Activated B cell treated with CpG ODN at 0.5 μM for 24 hours (primary cell): ENCODE data around the gene RPN2. TPM values are rescaled to one million over a fixed set of nuclear protein-coding genes. Genes with fewer than 3 reads are reported as not detected.

Experiments used
- ATAC-seq: fragments of 200-7000 bp; cut with Tn5 transposase; one replicate; pipeline ENCODE4 v1.10.0; 2021; ENCODE audit warnings: low read depth, mild to moderate bottlenecking, moderate library complexity
- CTCF ChIA-PET: fragments of 350-600 bp; sonication (Branson Sonifier 250); formaldehyde crosslinking; loops from one replicate; lab custom pipeline; 2021; ENCODE audit warnings: antibody characterized with exemption; lab: Charles Lee
- POLR2A ChIA-PET: fragments of 350-600 bp; sonication (Branson Sonifier 250); formaldehyde crosslinking; loops from one replicate; lab custom pipeline; 2021; ENCODE audit warnings: antibody characterized with exemption; lab: Charles Lee
- DNase-seq: peaks from one replicate; pipeline ENCODE4 v3.0.0; 2022
- H3K27ac Mint-ChIP-seq: one replicate; pipeline ENCODE4 v1.8.0; 2020; ENCODE audit warnings: mixed read lengths
- H3K27me3 Mint-ChIP-seq: one replicate; pipeline ENCODE4 v1.8.0; 2021; ENCODE audit warnings: mixed read lengths
- H3K36me3 Mint-ChIP-seq: one replicate; pipeline ENCODE4 v1.8.0; 2021; ENCODE audit warnings: low read depth, mixed read lengths
- H3K4me1 Mint-ChIP-seq: one replicate; pipeline ENCODE4 v1.8.0; 2021; ENCODE audit warnings: mixed read lengths
- H3K4me3 Mint-ChIP-seq: one replicate; pipeline ENCODE4 v1.8.0; 2020; ENCODE audit warnings: mild to moderate bottlenecking, mixed read lengths
- H3K9me3 Mint-ChIP-seq: one replicate; pipeline ENCODE4 v1.8.0; 2020; ENCODE audit warnings: mixed read lengths
- intact Hi-C: fragments of 100-400 bp; cut with micrococcal nuclease; formaldehyde crosslinking; loops from one replicate; pipeline ENCODE4 v1.15.1; 2024
- total RNA-seq: library from RNA; stranded (reverse); gene quantifications from 2 replicates; pipeline ENCODE4 v1.2.3, GENCODE V29; 2022
- TF ChIP-seq, protein P1 (sequence below): fragments of 200-600 bp; IDR thresholded peaks from one replicate; pipeline ENCODE4 v1.8.0; 2022; ENCODE audit warnings: antibody characterized with exemption, mild to moderate bottlenecking

The RPN2 gene
- total RNA-seq, 1 donor from 2014 or later, result 106 TPM

DNA sequence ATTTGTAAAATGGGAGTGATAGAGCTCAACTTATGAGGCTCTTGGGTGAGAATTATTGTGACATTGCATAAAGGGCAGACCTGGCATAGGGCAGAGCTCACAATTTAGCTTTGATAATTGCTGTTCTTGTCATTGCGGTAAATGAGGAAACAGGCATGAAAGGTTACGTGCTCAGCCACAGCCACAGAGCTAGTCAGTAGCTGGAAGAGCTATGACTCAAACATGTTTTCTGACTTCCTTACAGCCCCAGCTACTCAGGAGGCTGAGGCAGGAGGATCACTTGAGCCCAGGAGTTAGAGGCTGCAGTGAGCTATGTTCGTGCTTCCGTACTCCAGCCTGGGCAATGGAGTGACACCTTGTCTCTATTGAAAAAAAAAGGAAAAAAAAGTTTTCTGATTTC is 86.0 kb downstream of the RPN2 start:
- Mint-ChIP-seq H3K36me3 (no peaks in the 10 kb centered on the region), H3K4me1 (peaks cover 13% of the 10 kb centered on the region), H3K4me3 (no peak overlapping the region), H3K27me3 (peaks cover 5% of the 10 kb centered on the region), H3K9me3 (no peaks in the 10 kb centered on the region), H3K27ac (no peak overlapping the region)
- ATAC-seq (peak; percentile 89), DNase-seq (no peak)
- intact Hi-C loops, result loop anchor here (1.0 to 5.0 kb wide), 2 partner anchors 64 to 727 kb away; no protein-coding TSS in a partner anchor
- POLR2A ChIA-PET, result interaction anchor here (0.5 to 2.8 kb wide), 8 partner anchors 12 to 268 kb away, joined by 3 to 18 read pairs (median 4); partner anchors contain the start of gene MANBAL
- CTCF ChIA-PET, result interaction anchor here (0.6 to 1.3 kb wide), 3 partner anchors 70 to 269 kb away, joined by 4 to 9 read pairs (median 6); no protein-coding TSS in a partner anchor
- TF ChIP-seq, protein P1, sequence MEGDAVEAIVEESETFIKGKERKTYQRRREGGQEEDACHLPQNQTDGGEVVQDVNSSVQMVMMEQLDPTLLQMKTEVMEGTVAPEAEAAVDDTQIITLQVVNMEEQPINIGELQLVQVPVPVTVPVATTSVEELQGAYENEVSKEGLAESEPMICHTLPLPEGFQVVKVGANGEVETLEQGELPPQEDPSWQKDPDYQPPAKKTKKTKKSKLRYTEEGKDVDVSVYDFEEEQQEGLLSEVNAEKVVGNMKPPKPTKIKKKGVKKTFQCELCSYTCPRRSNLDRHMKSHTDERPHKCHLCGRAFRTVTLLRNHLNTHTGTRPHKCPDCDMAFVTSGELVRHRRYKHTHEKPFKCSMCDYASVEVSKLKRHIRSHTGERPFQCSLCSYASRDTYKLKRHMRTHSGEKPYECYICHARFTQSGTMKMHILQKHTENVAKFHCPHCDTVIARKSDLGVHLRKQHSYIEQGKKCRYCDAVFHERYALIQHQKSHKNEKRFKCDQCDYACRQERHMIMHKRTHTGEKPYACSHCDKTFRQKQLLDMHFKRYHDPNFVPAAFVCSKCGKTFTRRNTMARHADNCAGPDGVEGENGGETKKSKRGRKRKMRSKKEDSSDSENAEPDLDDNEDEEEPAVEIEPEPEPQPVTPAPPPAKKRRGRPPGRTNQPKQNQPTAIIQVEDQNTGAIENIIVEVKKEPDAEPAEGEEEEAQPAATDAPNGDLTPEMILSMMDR, result no peak

DNA sequence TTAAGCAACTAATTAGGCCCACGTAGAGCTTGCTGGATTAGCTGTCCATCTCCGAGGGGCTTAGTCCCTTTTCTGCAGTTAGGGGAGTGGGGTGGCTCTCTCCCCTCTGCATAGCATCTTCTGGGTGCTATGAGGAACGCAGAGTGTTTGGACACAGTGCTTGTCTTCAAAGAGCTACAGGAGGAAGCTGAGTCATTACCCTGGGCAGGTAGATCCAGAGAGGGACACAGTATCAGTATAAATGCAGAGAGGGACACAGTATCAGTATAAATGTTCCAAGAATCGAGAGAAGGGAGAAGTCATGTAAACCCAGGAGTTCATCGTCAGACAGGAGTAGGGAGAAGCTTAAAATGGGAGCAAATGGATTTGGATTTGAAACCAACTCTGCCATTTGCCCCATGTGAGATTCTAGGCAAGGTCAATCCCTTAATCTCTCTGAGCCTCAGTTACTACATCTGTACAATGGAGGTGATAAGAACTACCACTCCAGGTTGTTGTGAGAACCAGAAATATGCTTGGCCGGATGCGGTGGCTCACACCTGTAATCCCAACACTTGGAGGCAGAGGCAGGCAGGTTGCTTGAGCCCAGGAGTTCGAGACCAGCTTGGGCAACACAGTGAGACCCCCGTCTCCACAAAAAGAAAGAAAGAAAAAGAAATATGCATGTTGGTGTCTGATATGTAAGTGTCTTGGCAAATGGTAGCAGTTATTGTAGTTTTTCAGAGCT is 88.0 kb downstream of the RPN2 start:
- H3K4me1 Mint-ChIP-seq, result peaks cover 27% of the 10 kb centered on the region
- POLR2A ChIA-PET, result interaction anchor here (0.5 to 1.0 kb wide), 3 partner anchors 32 to 117 kb away, joined by 3 to 6 read pairs (median 3); no protein-coding TSS in a partner anchor
- H3K27me3 Mint-ChIP-seq, result no peaks in the 10 kb centered on the region
- TF ChIP-seq, protein P1, result no peak
- ATAC-seq (no peak), DNase-seq (no peak)
- H3K36me3 Mint-ChIP-seq, result no peaks in the 10 kb centered on the region
- H3K9me3 Mint-ChIP-seq, result no peaks in the 10 kb centered on the region
- no peak overlapping the region for H3K4me3 Mint-ChIP-seq
- CTCF ChIA-PET, result interaction anchor here (1.4 to 7.9 kb wide), 3 partner anchors 72 to 267 kb away, joined by 5 to 59 read pairs (median 42); no protein-coding TSS in a partner anchor
- no peak overlapping the region for H3K27ac Mint-ChIP-seq
- intact Hi-C loops, result loop anchor here (5.0 kb wide), 1 partner anchor 725 kb away; no protein-coding TSS in a partner anchor

DNA sequence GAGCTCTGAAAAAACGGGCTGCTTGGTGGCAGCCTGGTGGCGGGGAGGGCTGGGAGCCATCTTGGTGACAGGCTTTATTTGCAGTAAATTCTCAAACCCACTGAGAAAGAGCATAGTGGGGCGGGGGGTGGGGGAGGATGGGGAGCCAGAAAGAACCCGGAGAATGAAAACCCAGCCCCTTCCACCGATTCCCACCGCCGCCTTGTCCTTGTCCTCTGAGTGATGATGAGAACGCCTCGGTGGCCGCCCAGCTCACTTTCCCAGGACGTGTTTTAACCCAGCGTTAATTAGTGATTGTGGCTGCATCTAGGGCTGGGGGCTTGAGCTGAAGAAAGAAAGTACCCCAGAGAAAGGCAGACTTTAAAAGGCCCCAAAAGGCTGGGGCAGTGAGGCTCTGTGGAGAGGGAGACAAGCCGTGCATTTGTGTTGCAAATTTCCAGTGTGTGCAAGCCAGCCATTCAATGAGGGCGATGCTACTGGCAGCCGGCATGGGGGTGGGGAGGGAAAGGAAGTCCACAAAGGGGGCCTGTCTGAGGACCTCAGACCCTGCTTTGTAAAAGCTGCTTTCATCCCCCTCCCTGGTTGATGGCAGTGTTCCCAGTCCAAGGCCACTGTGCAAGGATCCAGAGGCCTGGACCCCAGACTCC is 88.7 kb downstream of the RPN2 start:
- DNase-seq (no peak), ATAC-seq (no peak)
- POLR2A ChIA-PET, result interaction anchor here (0.5 to 1.0 kb wide), 3 partner anchors 31 to 117 kb away, joined by 3 to 6 read pairs (median 3); no protein-coding TSS in a partner anchor
- Mint-ChIP-seq H3K36me3 (no peaks in the 10 kb centered on the region), H3K9me3 (no peaks in the 10 kb centered on the region), H3K4me1 (peaks cover 29% of the 10 kb centered on the region), H3K4me3 (no peak overlapping the region), H3K27ac (no peak overlapping the region), H3K27me3 (no peaks in the 10 kb centered on the region)
- intact Hi-C loops, result loop anchor here (5.0 kb wide), 1 partner anchor 725 kb away; no protein-coding TSS in a partner anchor
- CTCF ChIA-PET, result interaction anchor here (1.3 to 7.9 kb wide), 5 partner anchors 72 to 266 kb away, joined by 3 to 59 read pairs (median 5); no protein-coding TSS in a partner anchor
- TF ChIP-seq, protein P1, result no peak

DNA sequence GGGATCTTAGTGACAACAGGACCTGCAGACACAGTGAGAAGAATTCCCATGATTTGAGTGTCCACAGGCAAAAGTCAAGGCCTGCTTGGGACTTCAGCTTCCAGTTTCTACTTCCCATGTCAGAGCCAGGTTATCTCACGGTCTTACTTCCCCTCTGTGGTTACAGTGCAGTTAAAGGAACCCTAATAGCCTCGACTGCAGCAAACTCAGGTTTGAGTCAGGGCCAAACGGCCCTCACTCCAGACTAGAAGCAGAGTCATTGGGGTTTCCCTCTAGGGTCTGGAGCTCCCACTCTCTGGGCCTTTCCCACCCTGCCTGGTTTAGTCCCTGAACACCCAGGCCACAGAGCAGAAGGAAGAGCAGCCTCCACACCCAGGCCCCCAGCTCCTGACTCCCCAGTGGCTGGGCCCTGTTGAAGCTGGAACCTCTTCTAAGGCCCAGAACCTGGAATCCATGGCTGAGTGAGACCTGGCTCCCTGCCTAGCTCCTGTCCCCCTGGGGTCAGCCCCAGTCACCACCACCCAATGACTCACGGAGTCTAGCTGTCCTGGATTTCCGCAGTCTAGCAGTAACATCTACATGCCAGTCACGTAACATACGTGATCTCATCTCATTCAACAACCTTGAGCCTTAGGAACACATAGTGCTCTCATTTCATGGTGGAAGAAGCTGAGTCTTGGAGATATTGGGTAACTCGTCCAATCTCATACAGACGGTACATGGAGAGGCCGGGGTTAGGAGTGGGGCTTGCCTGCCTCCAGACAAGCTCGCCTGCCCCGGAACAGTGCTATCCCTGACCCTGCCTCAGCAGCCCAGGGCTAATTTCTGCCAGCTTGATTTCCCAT is 91.7 kb downstream of the RPN2 start:
- intact Hi-C loops, result loop anchor here (1.0 to 10.0 kb wide), 5 partner anchors 46 to 426 kb away; no protein-coding TSS in a partner anchor
- Mint-ChIP-seq H3K9me3 (no peaks in the 10 kb centered on the region), H3K27ac (peak overlapping the region; percentile 72), H3K27me3 (no peaks in the 10 kb centered on the region), H3K4me1 (peaks cover 52% of the 10 kb centered on the region), H3K36me3 (no peaks in the 10 kb centered on the region), H3K4me3 (peak overlapping the region; percentile 11)
- peak; percentile 74 for ATAC-seq
- DNase-seq, result peak; percentile 20
- TF ChIP-seq, protein P1, result no peak
- POLR2A ChIA-PET, result interaction anchor here (0.6 to 3.0 kb wide), 15 partner anchors 9 to 1528 kb away, joined by 3 to 20 read pairs (median 9); partner anchors contain the start of genes MANBAL, MROH8, RPN2 and SRC
- CTCF ChIA-PET, result interaction anchor here (0.7 to 7.9 kb wide), 10 partner anchors 10 to 265 kb away, joined by 3 to 59 read pairs (median 8); partner anchors contain the start of gene MANBAL
